ENCODE results near the gene DNMT3B.

Gene DNMT3B

GRCh38 chr20:32786059-32786760 lies 24.0 kb downstream of the DNMT3B start:
- no peak for DNase-seq (ENCODE audit: low read depth)
- TF ChIP-seq, protein P1, sequence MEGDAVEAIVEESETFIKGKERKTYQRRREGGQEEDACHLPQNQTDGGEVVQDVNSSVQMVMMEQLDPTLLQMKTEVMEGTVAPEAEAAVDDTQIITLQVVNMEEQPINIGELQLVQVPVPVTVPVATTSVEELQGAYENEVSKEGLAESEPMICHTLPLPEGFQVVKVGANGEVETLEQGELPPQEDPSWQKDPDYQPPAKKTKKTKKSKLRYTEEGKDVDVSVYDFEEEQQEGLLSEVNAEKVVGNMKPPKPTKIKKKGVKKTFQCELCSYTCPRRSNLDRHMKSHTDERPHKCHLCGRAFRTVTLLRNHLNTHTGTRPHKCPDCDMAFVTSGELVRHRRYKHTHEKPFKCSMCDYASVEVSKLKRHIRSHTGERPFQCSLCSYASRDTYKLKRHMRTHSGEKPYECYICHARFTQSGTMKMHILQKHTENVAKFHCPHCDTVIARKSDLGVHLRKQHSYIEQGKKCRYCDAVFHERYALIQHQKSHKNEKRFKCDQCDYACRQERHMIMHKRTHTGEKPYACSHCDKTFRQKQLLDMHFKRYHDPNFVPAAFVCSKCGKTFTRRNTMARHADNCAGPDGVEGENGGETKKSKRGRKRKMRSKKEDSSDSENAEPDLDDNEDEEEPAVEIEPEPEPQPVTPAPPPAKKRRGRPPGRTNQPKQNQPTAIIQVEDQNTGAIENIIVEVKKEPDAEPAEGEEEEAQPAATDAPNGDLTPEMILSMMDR (conservative IDR thresholded peaks at IDR 0.05; ENCODE audit: low read depth, low read length), result no peak
- no peak overlapping the region for H3K4me3 ChIP-seq (ENCODE audit: low read depth, low read length)

DNA sequence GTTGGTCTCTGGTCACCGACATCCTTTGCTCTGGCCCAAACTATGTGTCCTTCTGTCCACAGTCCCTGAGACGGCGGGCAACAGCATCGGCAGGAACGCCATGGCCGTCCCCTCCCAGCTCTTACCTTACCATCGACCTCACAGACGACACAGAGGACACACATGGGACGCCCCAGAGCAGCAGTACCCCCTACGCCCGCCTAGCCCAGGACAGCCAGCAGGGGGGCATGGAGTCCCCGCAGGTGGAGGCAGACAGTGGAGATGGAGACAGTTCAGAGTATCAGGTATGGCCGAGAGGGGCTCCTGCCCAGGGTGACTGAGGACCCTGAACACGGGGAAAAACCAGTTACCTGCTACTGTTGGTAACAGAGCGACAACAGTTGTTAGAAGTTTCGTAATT lies 25.0 kb downstream of the DNMT3B start:
- no peak overlapping the region for H3K4me3 ChIP-seq (ENCODE audit: low read depth, low read length)
- TF ChIP-seq, protein P1 (conservative IDR thresholded peaks at IDR 0.05; ENCODE audit: low read depth, low read length), result no peak
- no peak for DNase-seq (ENCODE audit: low read depth)

DNA sequence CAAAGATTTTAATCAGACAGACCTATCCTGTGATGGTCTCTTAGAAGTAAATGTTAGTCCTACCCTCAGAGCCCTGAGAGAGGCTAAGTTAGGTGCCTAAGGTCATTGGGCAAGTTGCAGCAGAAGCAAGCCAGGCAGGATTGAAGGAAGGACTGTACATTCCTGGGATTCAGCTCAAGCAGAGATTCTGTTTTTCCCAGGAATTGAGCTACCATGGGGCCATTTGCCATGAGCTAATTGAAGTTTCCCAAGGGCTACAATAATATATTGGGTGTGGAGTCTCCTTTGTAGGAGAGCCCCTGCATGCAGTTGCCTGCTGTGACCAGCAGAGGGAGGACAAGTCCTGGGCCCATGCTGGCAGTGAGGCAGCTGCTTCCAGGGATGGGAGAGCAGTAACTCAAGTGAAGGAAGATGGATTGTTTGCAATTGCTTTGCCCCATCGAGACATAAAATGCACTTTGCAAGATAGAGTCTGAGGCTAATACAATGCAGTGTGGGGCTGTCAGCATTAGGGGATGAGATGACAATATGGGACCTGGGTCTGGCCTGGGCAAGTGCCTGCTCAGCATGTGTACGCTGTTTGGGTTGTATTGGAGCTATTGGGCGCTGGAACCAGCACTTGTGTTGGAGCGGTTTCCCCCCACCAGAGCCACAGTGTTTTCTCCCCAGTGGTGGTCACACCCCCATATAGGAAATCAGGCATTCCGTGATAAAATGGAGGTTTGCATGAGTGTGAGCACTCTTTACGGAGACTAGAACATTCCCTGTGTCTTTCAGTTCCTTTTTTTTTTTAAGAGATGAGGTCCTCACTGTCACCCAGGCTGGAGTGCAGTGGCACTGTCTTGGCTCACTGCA lies 27.9 kb downstream of the DNMT3B start:
- DNase-seq (ENCODE audit: low read depth), result peak; percentile 88
- no peak overlapping the region for H3K4me3 ChIP-seq (ENCODE audit: low read depth, low read length)
- TF ChIP-seq, protein P1 (conservative IDR thresholded peaks at IDR 0.05; ENCODE audit: low read depth, low read length), result peak; percentile 100

- no peak for DNase-seq (ENCODE audit: low read depth)
- no peak overlapping the region for H3K4me3 ChIP-seq (ENCODE audit: low read depth, low read length)
- TF ChIP-seq, protein P1 (conservative IDR thresholded peaks at IDR 0.05; ENCODE audit: low read depth, low read length), result no peak
These were observed 28.5 kb downstream of the DNMT3B start for GRCh38 chr20:32790751-32791057.

GRCh38 chr20:32792316-32792715 lies 30.1 kb downstream of the DNMT3B start:
- TF ChIP-seq, protein P1 (conservative IDR thresholded peaks at IDR 0.05; ENCODE audit: low read depth, low read length), result no peak
- peak; percentile 28 for DNase-seq (ENCODE audit: low read depth)
- no peak overlapping the region for H3K4me3 ChIP-seq (ENCODE audit: low read depth, low read length)

DNA sequence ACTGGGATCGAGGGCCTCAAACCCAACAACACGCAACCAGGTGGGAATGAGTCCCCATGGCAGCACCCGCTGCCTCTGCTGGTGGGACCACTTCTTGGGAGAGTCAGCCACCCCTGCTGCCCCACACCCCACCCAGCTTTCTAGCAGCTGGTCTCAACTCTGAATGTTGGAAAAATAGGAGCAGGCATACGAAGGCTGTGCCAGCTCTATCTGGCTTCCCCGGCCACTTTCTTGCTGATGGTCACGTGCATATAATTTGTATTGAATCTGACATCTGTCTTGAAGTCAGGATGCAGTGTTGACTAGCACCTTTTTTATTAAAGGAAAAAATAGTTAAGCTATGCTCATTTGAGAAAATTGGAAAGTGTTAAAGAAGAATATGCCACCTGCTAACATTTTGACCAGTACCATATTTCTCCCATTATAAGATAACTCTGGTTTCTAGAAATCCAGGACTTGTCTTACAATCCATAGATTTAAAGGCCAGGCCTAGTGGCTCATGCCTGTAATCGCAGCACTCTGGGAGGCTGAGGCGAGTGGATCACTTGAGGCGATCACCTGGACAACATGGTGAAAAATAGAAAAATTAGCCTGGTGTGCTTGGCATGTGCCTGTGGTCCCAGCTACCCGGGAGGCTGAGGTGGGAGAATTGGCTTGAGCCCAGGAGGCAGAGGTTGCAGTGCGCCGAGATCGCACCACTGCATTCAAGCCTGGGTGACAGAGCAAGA lies 30.7 kb downstream of the DNMT3B start:
- TF ChIP-seq, protein P1 (conservative IDR thresholded peaks at IDR 0.05; ENCODE audit: low read depth, low read length), result peak; percentile 11
- no peak for DNase-seq (ENCODE audit: low read depth)
- H3K4me3 ChIP-seq (ENCODE audit: low read depth, low read length), result no peak overlapping the region
